ENCODE results near the gene MSTN. TPM values are rescaled to one million over a fixed set of nuclear protein-coding genes. Genes with fewer than 3 reads are reported as not detected.

Gene MSTN
- total and polyA plus RNA-seq, 2 donors (not counting 3 experiments of a cell fraction or from before 2014, with no cell fraction given): 0.04 TPM; not detected in 1

DNA sequence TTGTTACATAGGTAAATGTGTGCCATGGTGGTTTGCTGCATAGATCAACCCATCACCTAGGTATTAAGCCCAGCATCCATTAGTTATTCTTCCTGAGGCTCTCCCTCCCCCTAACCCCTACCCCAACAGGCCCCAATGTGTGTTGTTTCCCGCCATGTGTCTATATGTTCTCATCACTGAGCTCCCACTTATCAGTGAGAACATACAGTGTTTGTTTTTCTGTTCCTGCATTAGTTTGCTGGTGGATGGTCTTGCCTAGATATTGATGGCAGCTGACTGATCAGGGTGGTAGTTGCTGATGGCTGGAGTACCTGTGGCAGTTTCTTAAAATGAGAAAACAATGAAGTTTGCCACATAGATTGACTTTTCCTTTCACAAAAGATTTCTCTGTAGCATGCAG is 34.6 kb upstream of the MSTN start:
- Histone ChIP-seq H2AFZ (ENCODE audit: low read depth, low read length) (no peak overlapping the region), H3K27me3 (ENCODE audit: control insufficient read depth in 2 of 2, insufficient read depth in 2 of 2, low read length in 2 of 2) (no peaks in the 10 kb centered on the region), H3K4me2 (ENCODE audit: insufficient read depth, low read length) (no peak overlapping the region), H3K4me3 (replicated peaks in 1 of 3; ENCODE audit: insufficient read depth in 1 of 3, low read depth in 1 of 3, low read length in 3 of 3) (no peak overlapping the region), H3K79me2 (ENCODE audit: control insufficient read depth, insufficient read depth, low read length) (no peaks in the 10 kb centered on the region), H3K4me1 (ENCODE audit: control insufficient read depth, extremely low read depth, insufficient read depth, low read length) (no peaks in the 10 kb centered on the region), H3K27ac (ENCODE audit: insufficient read depth, low read depth, low read length) (no peak overlapping the region), H4K20me1 (replicated peaks; ENCODE audit: control insufficient read depth, extremely low read depth, insufficient read depth, low read length) (no peaks in the 10 kb centered on the region), H3K9me3 (replicated peaks; ENCODE audit: control insufficient read depth, insufficient read depth, low read length) (no peaks in the 10 kb centered on the region), H3K36me3 (ENCODE audit: control insufficient read depth in 2 of 2, extremely low read depth in 1 of 2, insufficient read depth in 2 of 2, low read length in 2 of 2) (no peaks in the 10 kb centered on the region), H3K9ac (replicated peaks; ENCODE audit: extremely low read depth, insufficient read depth, low read length) (no peak overlapping the region), H3K9me1 (replicated peaks; ENCODE audit: control insufficient read depth, extremely low read depth, insufficient read depth, low read length) (no peaks in the 10 kb centered on the region)
- FAIRE-seq (no peak), DNase-seq (ENCODE audit: low read depth, low spot score) (no peak)
- dilution Hi-C loops (cut with MboI; ENCODE audit: extremely low pct_ligation_motif_present, low sequenced_read_pairs) (no loop called here), intact Hi-C loops (cut with micrococcal nuclease) (no loop called here)
- no TSS peak for BruUV-seq (replicated peaks)
- CTCF ChIA-PET: no interaction called here
- TF ChIP-seq POLR2AphosphoS5 (IDR thresholded peaks at IDR 0.05; ENCODE audit: insufficient read depth, low read depth, low read length): no peak
- no peak for TF ChIP-seq MYC (IDR thresholded peaks at IDR 0.05; ENCODE audit: low read depth, low read length)
- TF ChIP-seq GATA2 (IDR thresholded peaks at IDR 0.05; ENCODE audit: insufficient read depth, insufficient read length, low read depth, low read length): no peak
- TF ChIP-seq EZH2 (IDR thresholded peaks at IDR 0.05; ENCODE audit: borderline replicate concordance, low read depth, low read length, severe bottlenecking): no peak
- TF ChIP-seq POLR2A (IDR thresholded peaks at IDR 0.05; ENCODE audit: low read depth, low read length): no peak
- TF ChIP-seq, protein P1, sequence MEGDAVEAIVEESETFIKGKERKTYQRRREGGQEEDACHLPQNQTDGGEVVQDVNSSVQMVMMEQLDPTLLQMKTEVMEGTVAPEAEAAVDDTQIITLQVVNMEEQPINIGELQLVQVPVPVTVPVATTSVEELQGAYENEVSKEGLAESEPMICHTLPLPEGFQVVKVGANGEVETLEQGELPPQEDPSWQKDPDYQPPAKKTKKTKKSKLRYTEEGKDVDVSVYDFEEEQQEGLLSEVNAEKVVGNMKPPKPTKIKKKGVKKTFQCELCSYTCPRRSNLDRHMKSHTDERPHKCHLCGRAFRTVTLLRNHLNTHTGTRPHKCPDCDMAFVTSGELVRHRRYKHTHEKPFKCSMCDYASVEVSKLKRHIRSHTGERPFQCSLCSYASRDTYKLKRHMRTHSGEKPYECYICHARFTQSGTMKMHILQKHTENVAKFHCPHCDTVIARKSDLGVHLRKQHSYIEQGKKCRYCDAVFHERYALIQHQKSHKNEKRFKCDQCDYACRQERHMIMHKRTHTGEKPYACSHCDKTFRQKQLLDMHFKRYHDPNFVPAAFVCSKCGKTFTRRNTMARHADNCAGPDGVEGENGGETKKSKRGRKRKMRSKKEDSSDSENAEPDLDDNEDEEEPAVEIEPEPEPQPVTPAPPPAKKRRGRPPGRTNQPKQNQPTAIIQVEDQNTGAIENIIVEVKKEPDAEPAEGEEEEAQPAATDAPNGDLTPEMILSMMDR (IDR thresholded peaks at IDR 0.05; ENCODE audit: extremely low read depth in 1 of 2, insufficient read depth in 1 of 2, low read depth in 1 of 2, low read length in 2 of 2): no peak
- TF ChIP-seq FOS (IDR thresholded peaks at IDR 0.05; ENCODE audit: borderline replicate concordance, insufficient read depth, low read length): no peak
- TF ChIP-seq JUN (IDR thresholded peaks at IDR 0.05; ENCODE audit: borderline replicate concordance, insufficient read depth, insufficient read length, low read depth): no peak
- TF ChIP-seq, protein P2, sequence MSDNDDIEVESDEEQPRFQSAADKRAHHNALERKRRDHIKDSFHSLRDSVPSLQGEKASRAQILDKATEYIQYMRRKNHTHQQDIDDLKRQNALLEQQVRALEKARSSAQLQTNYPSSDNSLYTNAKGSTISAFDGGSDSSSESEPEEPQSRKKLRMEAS (IDR thresholded peaks at IDR 0.05; ENCODE audit: insufficient read depth, insufficient read length): no peak
- POLR2A ChIA-PET: no interaction called here

Measured in endothelial cell of umbilical vein (primary cell).